BJ (cell line): ENCODE data around the gene PSMG3. TPM values are rescaled to one million over a fixed set of nuclear protein-coding genes. Genes with fewer than 3 reads are reported as not detected.

Experiments
- CTCF ChIA-PET: fragments of 350-600 bp; formaldehyde crosslinking; extraction: SDS; loops from one replicate; lab custom pipeline; 2021; ENCODE audit warnings: antibody characterized with exemption, inconsistent platforms; lab: Yijun Ruan, JAX
- POLR2A ChIA-PET: fragments of 300-600 bp; sonication (Branson Sonifier 250); formaldehyde crosslinking; extraction: SDS; loops from one replicate; lab custom pipeline; 2021; ENCODE audit warnings: antibody characterized with exemption; lab: Charles Lee
- DNase-seq: peaks from one replicate; pipeline ENCODE4 v3.0.0-alpha.2; 2011; ENCODE audit warnings: low read depth
- H3K27me3 ChIP-seq: 2 replicates; pipeline ENCODE4 v1.6.0; 2011; ENCODE audit warnings: low read length; ENCODE audit not compliant: control insufficient read depth, insufficient read depth
- H3K36me3 ChIP-seq: 2 replicates; pipeline ENCODE4 v1.5.1; 2011; ENCODE audit warnings: low read length; ENCODE audit not compliant: control insufficient read depth, insufficient read depth
- H3K4me3 ChIP-seq: 2 replicates; pipeline ENCODE4 v1.5.1; 2011; ENCODE audit warnings: low read depth, mild to moderate bottlenecking, control low read depth, low read length
- CTCF ChIP-seq: IDR thresholded peaks from 2 replicates; pipeline ENCODE4 v1.5.1; 2011; ENCODE audit warnings: low read depth, mild to moderate bottlenecking, control low read depth, inconsistent platforms, low read length, moderate library complexity; ENCODE audit not compliant: insufficient read depth
- polyA plus RNA-seq: library from polyadenylated mRNA; depleted of rRNA; stranded (reverse); fragments of >200 nt; gene quantifications from 2 replicates; pipeline ENCODE4 v1.2.3, GENCODE V29; 2011

The PSMG3 gene
- polyA plus RNA-seq, 1 experiment = 40.9 TPM

GRCh38 chr7:1545417-1546246 is 24.2 kb downstream of the PSMG3 start:
- Histone ChIP-seq H3K4me3 (no peak overlapping the region), H3K36me3 (peaks cover 16% of the 10 kb centered on the region), H3K27me3 (no peaks in the 10 kb centered on the region)
- TF ChIP-seq CTCF = no peak
- no peak for DNase-seq
- ChIA-PET CTCF (no interaction called here), POLR2A (no interaction called here)

- Histone ChIP-seq H3K27me3 (no peaks in the 10 kb centered on the region), H3K4me3 (no peak overlapping the region), H3K36me3 (peaks cover 20% of the 10 kb centered on the region)
- no peak for TF ChIP-seq CTCF
- ChIA-PET POLR2A (no interaction called here), CTCF (no interaction called here)
- no peak for DNase-seq
Measured at GRCh38 chr7:1544896-1545416, 24.9 kb downstream of the PSMG3 start.

GRCh38 chr7:1544178-1544895 is 25.5 kb downstream of the PSMG3 start:
- POLR2A ChIA-PET = no interaction called here
- Histone ChIP-seq H3K27me3 (no peaks in the 10 kb centered on the region), H3K36me3 (peaks cover 23% of the 10 kb centered on the region), H3K4me3 (no peak overlapping the region)
- CTCF ChIA-PET = interaction anchor here (0.8 kb wide), 1 partner anchor 10 kb away, joined by 3 read pairs; no protein-coding TSS in a partner anchor
- DNase-seq = no peak
- TF ChIP-seq CTCF = no peak

GRCh38 chr7:1543826-1544177 is 26.0 kb downstream of the PSMG3 start:
- ChIA-PET CTCF (interaction anchor here (0.8 kb wide), 1 partner anchor 11 kb away, joined by 3 read pairs; no protein-coding TSS in a partner anchor), POLR2A (no interaction called here)
- H3K36me3 ChIP-seq = peaks cover 26% of the 10 kb centered on the region
- H3K27me3 ChIP-seq = no peaks in the 10 kb centered on the region
- no peak overlapping the region for H3K4me3 ChIP-seq
- no peak for TF ChIP-seq CTCF
- DNase-seq = no peak
